ENCODE data around the gene CARMIL1. TPM values are rescaled to one million over a fixed set of nuclear protein-coding genes. Genes with fewer than 3 reads are reported as not detected.
A peak's percentile ranks its signal among the peaks of the same experiment; 100 is the strongest.

CARMIL1 gene
- total and polyA plus RNA-seq, 10 of the 15 experiments (the other 5 are each of a cell fraction or from before 2014, with no cell fraction given), result 6.4 to 18.1 (median 10.3) TPM

GRCh38 chr6:25652007-25652515 lies 372.9 kb downstream of the CARMIL1 start, which contains the start of gene SCGN:
Gene SCGN (plus strand): TSS chr6:25652215. CDS start chr6:25652404, 189 bp downstream.
- Histone ChIP-seq H3K9me3 (replicated peaks; ENCODE audit: control insufficient read depth, insufficient read depth, low read length) (no peaks in the 10 kb centered on the region), H3K4me2 (ENCODE audit: control insufficient read depth, insufficient read depth) (no peak within 1 kb of the TSS), H3K4me1 (ENCODE audit: control insufficient read depth, insufficient read depth, low read length) (no peaks in the 10 kb centered on the region), H3K9ac (ENCODE audit: control insufficient read depth, insufficient read depth, low read length) (no peak within 1 kb of the TSS), H3K36me3 (ENCODE audit: control insufficient read depth in 2 of 2, insufficient read depth in 2 of 2, low read length in 1 of 2) (no peaks in the 10 kb centered on the region), H4K20me1 (ENCODE audit: control insufficient read depth, insufficient read depth) (no peaks in the 10 kb centered on the region), H3K27ac (ENCODE audit: control insufficient read depth, insufficient read depth) (no peak within 1 kb of the TSS), H3K4me3 (no peak within 1 kb of the TSS), H2AFZ (ENCODE audit: control insufficient read depth, low read depth, low read length) (no peak within 1 kb of the TSS), H3K27me3 (replicated peaks in 1 of 2; ENCODE audit: control insufficient read depth in 2 of 2, insufficient read depth in 2 of 2, low read length in 1 of 2) (no peaks in the 10 kb centered on the region; a peak in 1 of 4 replicates), H3K79me2 (ENCODE audit: control insufficient read depth, insufficient read depth, low read length) (no peaks in the 10 kb centered on the region)
- RAD21 ChIA-PET (ENCODE audit: unreplicated experiment), result no interaction called here
- POLR2A ChIA-PET, result interaction anchor here (0.6 kb wide), 1 partner anchor 1247 kb away, joined by 4 read pairs; no protein-coding TSS in a partner anchor
- WGBS (ENCODE audit: insufficient coverage, insufficient replicate concordance, low lambda C conversion rate, missing lambda C conversion rate), result 35% methylated on average over 35 of the region's 35 CpGs
- DNase-seq (ENCODE audit: low read depth, low spot score) (no peak), FAIRE-seq (no peak), ATAC-seq (no peak)
- BruUV-seq (replicated peaks), result no TSS peak
- TF ChIP-seq BCL11A (IDR thresholded peaks at IDR 0.05; ENCODE audit: low read depth, low read length), result no peak
- peak; percentile 88 for TF ChIP-seq REST (IDR thresholded peaks at IDR 0.05; ENCODE audit: low read depth, low read length)
- in situ Hi-C loops (cut with MboI) (no loop called here), intact Hi-C loops (cut with micrococcal nuclease; ENCODE audit: unreplicated experiment) (no loop called here)
- CTCF ChIA-PET, result interaction anchor here (1.3 kb wide), 1 partner anchor 11 kb away, joined by 3 read pairs; no protein-coding TSS in a partner anchor
- SMC1A ChIA-PET (ENCODE audit: uncharacterized antibody, unreplicated experiment), result no interaction called here

- SMC1A ChIA-PET (ENCODE audit: uncharacterized antibody, unreplicated experiment), result no interaction called here
- no peak for TF ChIP-seq RBBP5 (conservative IDR thresholded peaks at IDR 0.05)
- no peak for TF ChIP-seq ZNF217 (IDR thresholded peaks at IDR 0.05)
- no peak for TF ChIP-seq NFXL1 (IDR thresholded peaks at IDR 0.05; ENCODE audit: borderline replicate concordance)
- no peak for TF ChIP-seq TAF1 (IDR thresholded peaks at IDR 0.05; ENCODE audit: borderline replicate concordance, low read depth, low read length)
- TF ChIP-seq BRCA1 (IDR thresholded peaks at IDR 0.05; ENCODE audit: low read depth, low read length), result no peak
- TF ChIP-seq SMC3 (IDR thresholded peaks at IDR 0.05; ENCODE audit: borderline replicate concordance, low read length), result no peak
- Histone ChIP-seq H3K27ac (ENCODE audit: control insufficient read depth, insufficient read depth) (no peak overlapping the region), H4K20me1 (ENCODE audit: control insufficient read depth, insufficient read depth) (no peaks in the 10 kb centered on the region), H3K9ac (ENCODE audit: control insufficient read depth, insufficient read depth, low read length) (no peak overlapping the region), H3K36me3 (ENCODE audit: control insufficient read depth in 2 of 2, insufficient read depth in 2 of 2, low read length in 1 of 2) (no peaks in the 10 kb centered on the region), H3K27me3 (replicated peaks in 1 of 2; ENCODE audit: control insufficient read depth in 2 of 2, insufficient read depth in 2 of 2, low read length in 1 of 2) (no peaks in the 10 kb centered on the region; a peak in 1 of 4 replicates), H3K79me2 (ENCODE audit: control insufficient read depth, insufficient read depth, low read length) (no peaks in the 10 kb centered on the region), H3K4me1 (ENCODE audit: control insufficient read depth, insufficient read depth, low read length) (no peaks in the 10 kb centered on the region), H3K9me3 (replicated peaks; ENCODE audit: control insufficient read depth, insufficient read depth, low read length) (no peaks in the 10 kb centered on the region), H3K4me2 (ENCODE audit: control insufficient read depth, insufficient read depth) (no peak overlapping the region), H2AFZ (ENCODE audit: control insufficient read depth, low read depth, low read length) (no peak overlapping the region), H3K4me3 (no peak overlapping the region)
- no TSS peak for BruUV-seq (replicated peaks)
- RAD21 ChIA-PET (ENCODE audit: unreplicated experiment), result no interaction called here
- in situ Hi-C loops (cut with MboI), result no loop called here
- DNase-seq (ENCODE audit: low read depth, low spot score) (no peak), ATAC-seq (no peak), FAIRE-seq (no peak)
- POLR2A ChIA-PET, result no interaction called here
- intact Hi-C loops (cut with micrococcal nuclease; ENCODE audit: unreplicated experiment), result no loop called here
- WGBS (ENCODE audit: insufficient coverage, insufficient replicate concordance, low lambda C conversion rate, missing lambda C conversion rate), result 0% methylated on average over 1 of the region's 1 CpG
- CTCF ChIA-PET, result interaction anchor here (1.1 kb wide), 1 partner anchor 432 kb away, joined by 5 read pairs; no protein-coding TSS in a partner anchor
Measured at GRCh38 chr6:25655723-25656122, 376.5 kb downstream of the CARMIL1 start.
